Keratinocyte (primary cell): ENCODE data around the gene ATAD2B.

Source experiments
- CTCF ChIP-seq, 3 experiments: IDR thresholded peaks in 1 of 3; conservative IDR thresholded peaks in 1 of 3; optimal IDR thresholded peaks in 1 of 3; 2 replicates in 2 of 3; 3 replicates in 1 of 3; pipeline versions ENCODE3 to v1.5.1; 2011; ENCODE audit warnings: low read length in 3 of 3, mild to moderate bottlenecking in 3 of 3, moderate library complexity in 2 of 3, control low read depth in 1 of 3, inconsistent platforms in 1 of 3; ENCODE audit not compliant: insufficient read depth in 2 of 3; ENCODE audit errors: extremely low read depth in 1 of 3
- EZH2 ChIP-seq: IDR thresholded peaks from one replicate; pipeline ENCODE4 v1.6.1; 2012; ENCODE audit warnings: inconsistent platforms, mild to moderate bottlenecking, low read length, moderate library complexity

- TF ChIP-seq CTCF (optimal IDR thresholded peaks at IDR 0.05 in 1 of 3, IDR thresholded peaks at IDR 0.05 in 1 of 3, conservative IDR thresholded peaks at IDR 0.05 in 1 of 3; ENCODE audit: extremely low read depth in 1 of 3, insufficient read depth in 2 of 3, low read length in 3 of 3) (no peak), EZH2 (no peak)
Measured at GRCh38 chr2:23734416-23734815, 192.5 kb downstream of the ATAD2B start.
